Psoas muscle (tissue), 8 donors: Measurements from ENCODE around the gene HOXC5. TPM values are rescaled to one million over a fixed set of nuclear protein-coding genes. Genes with fewer than 3 reads are reported as not detected.
A peak's percentile ranks its signal among the peaks of the same experiment; 100 is the strongest.

ENCODE experiments used
- ATAC-seq, 4 donors: fragments of 200-7000 bp; cut with Tn5 transposase; one replicate each; pipeline ENCODE4 v1.9.1; 2020; ENCODE audit warnings: moderate library complexity in 3 of 4, mild to moderate bottlenecking in 2 of 4
- DNase-seq, 2 donors: peaks; one replicate each; pipeline ENCODE4 v3.0.0-alpha.2; 2020
- H3K27ac ChIP-seq: fragments of 200-600 bp; one replicate; pipeline ENCODE4 v1.8.0; 2022
- H3K27me3 ChIP-seq, 3 donors: fragments of 200-600 bp in 1 of 3; one replicate each; pipeline versions ENCODE4 v1.6.1 to v1.8.0; 2013 to 2022; ENCODE audit warnings: low read length in 2 of 3, mild to moderate bottlenecking in 2 of 3, moderate library complexity in 1 of 3; ENCODE audit not compliant: insufficient read depth in 3 of 3
- H3K36me3 ChIP-seq, 2 donors: fragments of 200-600 bp in 1 of 2; one replicate each; pipeline versions ENCODE4 v1.6.1 to v1.8.0; 2013 to 2022; ENCODE audit warnings: low read depth in 1 of 2, mild to moderate bottlenecking in 1 of 2, moderate library complexity in 1 of 2; ENCODE audit not compliant: insufficient read depth in 1 of 2
- H3K4me1 ChIP-seq: fragments of 200-600 bp; one replicate; pipeline ENCODE4 v1.8.0; 2022
- H3K4me3 ChIP-seq: fragments of 200-600 bp; one replicate; pipeline ENCODE4 v1.8.0; 2022; ENCODE audit warnings: mild to moderate bottlenecking
- H3K9me3 ChIP-seq: fragments of 200-600 bp; one replicate; pipeline ENCODE4 v1.8.0; 2022
- CTCF ChIP-seq: fragments of 200-600 bp; IDR thresholded peaks from one replicate; pipeline ENCODE4 v1.8.0; 2022; ENCODE audit warnings: antibody characterized with exemption
- WGBS, 3 donors: extraction: QIAGEN DNeasy Blood & Tissue Kit; methylation state at CpG; one replicate each; pipeline versions ENCODE4 v1.1.6 to v1.1.7; 2013; 5-methylcytosine and 5-hydroxymethylcytosine counted together
- intact Hi-C, 2 donors: fragments of 100-400 bp; cut with DNase I; formaldehyde crosslinking; loops; one replicate each; pipeline versions ENCODE4 v1.11.0 to v1.14.2; 2022
- polyA plus RNA-seq, 3 donors: library from polyadenylated mRNA; stranded (reverse); fragments of 200-250 nt; gene quantifications; one replicate each; pipeline ENCODE4 v1.2.3, GENCODE V29; 2013
- total RNA-seq, 4 donors: library from RNA; stranded (reverse); fragmentation: NEBNext Ultra II Directional in 2 of 4; extraction: Animal tissue kit (Norgen Biotek cat#: 25700) in 2 of 4; gene quantifications; one replicate each; pipeline versions ENCODE4 v1.2.1 to v1.2.4, GENCODE V29; 2021 to 2023
- donor health status: healthy with polysubstance abuse.
- donor health status: DM: no; HTN: no; CAD: no; lungs with moderate emphysema.
- donor health status: Bipolar disorder and iron deficiency.
- donor health status: healthy.
- donor health status: DM: yes; HTN: yes; CAD: no.
- donor health status: DM: no; HTN: no; CAD: no.
- donor health status: DM: no; HTN: no; CAD: no.
- donor health status: DM: yes; HTN: yes; CAD: no.

Gene HOXC5
- total and polyA plus RNA-seq, 7 donors = 0.03 to 3.3 (median 0.58) TPM

- intact Hi-C loops = loop anchor here in 1 of 2 donors (5.0 kb wide), 1 partner anchor 276 kb away; no protein-coding TSS in a partner anchor
- Histone ChIP-seq H3K4me1 (peaks cover 19% of the 10 kb centered on the region), H3K27me3 (no peaks in the 10 kb centered on the region), H3K36me3 (no peaks in the 10 kb centered on the region), H3K9me3 (no peaks in the 10 kb centered on the region), H3K4me3 (peak overlapping the region; percentile 78), H3K27ac (peak overlapping the region; percentile 95)
- 20 to 43% (median 23%) methylated on average over 8 of the region's 8 CpGs for WGBS, 3 donors
- ATAC-seq = no peak
- TF ChIP-seq CTCF = no peak
- peak in 1 of 2 donors; percentile 46 for DNase-seq
Observed at GRCh38 chr12:54001283-54002187, 31.3 kb upstream of the HOXC5 start.

GRCh38 chr12:54002278-54002914 is 30.5 kb upstream of the HOXC5 start:
- DNase-seq (peak in 1 of 2 donors; percentile 71), ATAC-seq (no peak)
- no peaks in the 10 kb centered on the region for H3K36me3 ChIP-seq
- 24 to 42% (median 35%) methylated on average over 19 of the region's 19 CpGs for WGBS, 3 donors
- peaks cover 25% of the 10 kb centered on the region for H3K4me1 ChIP-seq
- peak overlapping the region; percentile 95 for H3K27ac ChIP-seq
- peak overlapping the region; percentile 78 for H3K4me3 ChIP-seq
- no peaks in the 10 kb centered on the region for H3K9me3 ChIP-seq
- intact Hi-C loops = loop anchor here in 1 of 2 donors (5.0 kb wide), 1 partner anchor 275 kb away; no protein-coding TSS in a partner anchor
- TF ChIP-seq CTCF = no peak
- no peaks in the 10 kb centered on the region for H3K27me3 ChIP-seq

GRCh38 chr12:54002915-54003389 is 29.9 kb upstream of the HOXC5 start:
- no peaks in the 10 kb centered on the region for H3K27me3 ChIP-seq
- TF ChIP-seq CTCF = no peak
- WGBS, 3 donors = 27 to 53% (median 50%) methylated on average over 19 of the region's 19 CpGs
- intact Hi-C loops = loop anchor here in 1 of 2 donors (5.0 kb wide), 1 partner anchor 274 kb away; no protein-coding TSS in a partner anchor
- H3K4me1 ChIP-seq = peaks cover 27% of the 10 kb centered on the region
- H3K36me3 ChIP-seq = no peaks in the 10 kb centered on the region
- peak overlapping the region; percentile 95 for H3K27ac ChIP-seq
- DNase-seq = peak in 1 of 2 donors; percentile 77
- H3K9me3 ChIP-seq = no peaks in the 10 kb centered on the region
- peak overlapping the region; percentile 78 for H3K4me3 ChIP-seq
- peak in 2 of 4 donors; percentile 22 to 33 for ATAC-seq

GRCh38 chr12:54003625-54004024 is 29.2 kb upstream of the HOXC5 start:
- 11 to 23% (median 19%) methylated on average over 3 of the region's 3 CpGs for WGBS, 3 donors
- H3K27ac ChIP-seq = peak overlapping the region; percentile 95
- H3K4me1 ChIP-seq = peaks cover 23% of the 10 kb centered on the region
- ATAC-seq (no peak), DNase-seq (no peak)
- no peaks in the 10 kb centered on the region for H3K36me3 ChIP-seq
- TF ChIP-seq CTCF = no peak
- no peaks in the 10 kb centered on the region for H3K9me3 ChIP-seq
- H3K27me3 ChIP-seq = no peaks in the 10 kb centered on the region
- H3K4me3 ChIP-seq = peak overlapping the region; percentile 78
- intact Hi-C loops = loop anchor here in 1 of 2 donors (5.0 kb wide), 1 partner anchor 274 kb away; no protein-coding TSS in a partner anchor
